ENCODE data around the gene ADRA1B.

DNA sequence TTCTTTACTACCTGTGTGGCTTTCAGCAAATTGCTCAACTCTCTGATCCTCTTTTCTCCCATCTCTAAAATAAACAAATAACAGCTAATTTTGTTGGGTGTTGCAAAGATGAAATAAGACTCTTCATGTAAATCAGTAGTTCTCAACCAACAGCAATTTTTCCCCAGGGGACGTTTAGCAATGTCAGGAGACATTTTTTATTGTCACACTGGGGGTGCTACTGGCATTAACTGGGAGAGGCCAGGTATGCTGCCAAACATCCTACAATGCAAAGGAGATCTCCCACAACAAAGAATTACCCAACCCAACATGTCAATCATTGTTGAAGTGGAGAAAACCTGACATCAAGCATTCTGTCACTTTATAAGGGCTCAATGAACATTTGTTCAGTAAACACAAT, 19.7 kb downstream of the ADRA1B start:
- no peak for TF ChIP-seq POLR2A (IDR thresholded peaks at IDR 0.05; ENCODE audit: low read length)
- TF ChIP-seq GATA1 (IDR thresholded peaks at IDR 0.05; ENCODE audit: low read depth, low read length): no peak
